HG02610 (cell line): ENCODE data around the gene MANEA.
"Not testable (repeated sequence)": the region's sequence is repeated elsewhere in the genome, so short reads cannot be mapped to it uniquely, and the experiment has no call there.

Experiments
- ATAC-seq: cut with Tn5 transposase; IDR thresholded peaks from one replicate; pipeline ENCODE4 v1.9.1; 2021; ENCODE audit warnings: mild to moderate bottlenecking, moderate library complexity; ENCODE audit not compliant: unreplicated experiment

MANEA gene

GRCh38 chr6:95584226-95584625 is 6.9 kb downstream of the MANEA start:
- not testable (repeated sequence) for ATAC-seq

DNA sequence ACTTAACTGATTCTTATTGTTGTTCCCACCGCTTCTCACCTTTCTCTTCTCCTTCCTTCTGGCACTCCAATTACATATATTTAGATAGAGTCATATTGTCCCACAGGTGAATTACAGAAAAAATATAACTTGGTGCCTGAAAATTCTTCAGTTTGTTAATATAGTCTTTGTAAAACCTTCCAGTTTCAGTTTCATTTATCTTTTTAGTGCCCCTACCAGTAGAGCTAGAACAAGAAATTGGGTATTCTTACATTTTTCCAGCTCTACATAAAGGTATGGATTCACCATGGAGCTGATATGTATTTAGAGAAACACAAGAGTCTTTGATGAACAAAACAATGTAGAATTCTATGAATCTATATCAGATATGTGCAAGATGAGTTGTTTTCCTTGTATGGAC is 10.7 kb downstream of the MANEA start:
- ATAC-seq: peak; percentile 50

- no peak for ATAC-seq
Measured at GRCh38 chr6:95589067-95589466, 11.7 kb downstream of the MANEA start.

GRCh38 chr6:95589826-95590570 is 12.7 kb downstream of the MANEA start:
- no peak for ATAC-seq

GRCh38 chr6:95593025-95593424 is 15.7 kb downstream of the MANEA start:
- no peak for ATAC-seq

- no peak for ATAC-seq
Measured at GRCh38 chr6:95596021-95596420, 18.7 kb downstream of the MANEA start.

GRCh38 chr6:95599706-95600105 is 22.4 kb downstream of the MANEA start:
- no peak for ATAC-seq

- no peak for ATAC-seq
Measured at GRCh38 chr6:95601133-95601532, 23.8 kb downstream of the MANEA start.

GRCh38 chr6:95614094-95614493 is 36.8 kb downstream of the MANEA start:
- ATAC-seq: no peak

DNA sequence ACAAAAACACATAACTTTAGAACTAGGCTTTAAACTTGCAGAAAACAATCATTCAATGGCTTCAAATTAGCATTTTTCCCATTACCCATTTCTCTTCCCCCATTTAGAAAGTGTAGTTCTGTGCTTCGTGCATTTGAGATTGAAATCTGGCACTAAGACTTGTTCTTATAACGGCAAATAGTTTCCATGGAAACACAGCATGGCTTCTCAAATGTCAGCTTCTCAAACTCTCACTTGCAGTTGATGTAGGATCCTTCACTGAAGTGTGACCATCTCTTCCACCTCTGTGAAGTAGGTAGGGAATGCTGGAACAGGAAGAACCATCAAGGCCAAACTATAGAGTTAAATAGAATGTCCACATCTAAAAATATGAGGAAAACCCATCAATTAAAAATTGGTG is 52.2 kb downstream of the MANEA start:
- ATAC-seq: no peak

DNA sequence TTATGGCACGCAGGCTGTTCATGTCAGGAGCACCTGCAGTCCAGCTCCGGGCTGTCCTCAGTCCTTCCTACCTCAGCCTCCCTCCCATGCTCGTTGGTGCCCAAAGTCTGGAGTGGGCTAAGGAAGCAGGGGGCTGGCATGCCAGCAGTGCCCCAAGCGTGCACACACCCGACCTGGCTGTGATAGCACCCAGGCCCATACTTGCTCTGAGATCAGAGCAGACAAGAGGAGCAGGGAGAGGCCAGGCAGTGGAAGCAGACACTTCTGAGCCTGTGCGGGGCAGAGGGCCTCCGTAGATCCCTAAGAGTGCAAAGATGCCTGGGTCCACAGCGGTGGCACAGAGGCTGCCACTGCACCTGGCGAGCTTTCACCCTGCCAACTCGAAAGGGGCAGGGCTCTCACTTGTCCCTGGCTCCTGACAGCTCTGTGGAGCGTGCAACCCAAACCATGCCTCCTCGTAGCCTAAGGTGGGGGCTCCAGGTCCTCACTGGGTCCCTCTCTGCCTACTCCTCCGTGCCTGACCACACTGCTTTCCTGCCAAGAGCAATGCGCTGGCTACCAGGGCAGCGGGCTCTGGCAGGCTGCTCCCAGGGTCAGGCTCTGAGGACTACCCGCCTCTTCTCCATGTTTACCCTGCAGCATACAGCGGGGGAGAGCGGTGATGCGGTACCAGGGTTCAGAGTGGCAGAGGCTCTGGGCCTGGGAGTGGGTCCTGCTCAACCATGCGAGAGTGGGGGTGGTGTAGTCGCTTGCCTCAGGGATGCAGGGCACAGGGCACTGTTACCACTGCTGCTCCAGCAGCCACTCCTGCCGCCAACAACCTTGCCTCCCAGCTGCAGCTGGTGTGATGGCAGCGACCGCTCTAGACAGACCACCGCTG is 59.5 kb downstream of the MANEA start:
- ATAC-seq: no peak

- no peak for ATAC-seq
Measured at GRCh38 chr6:95648636-95649035, 71.3 kb downstream of the MANEA start.

DNA sequence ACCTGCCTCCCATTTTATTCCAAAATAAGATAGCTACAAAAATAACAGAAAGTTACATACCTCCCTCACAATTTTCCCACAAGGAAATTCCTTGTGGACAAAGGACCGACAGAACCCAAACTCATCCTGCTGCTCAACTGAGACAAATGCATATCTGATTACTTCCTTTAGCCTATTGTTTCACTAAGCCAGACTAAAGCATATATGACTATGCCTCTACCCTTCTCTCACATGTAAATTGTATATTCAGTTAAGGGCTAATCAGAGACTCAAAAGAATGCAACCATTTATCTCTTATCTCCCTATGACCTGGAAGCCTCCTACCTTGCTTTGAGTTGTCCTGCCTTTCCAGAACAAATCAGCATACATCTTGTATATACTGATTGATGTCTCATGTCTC is 72.1 kb downstream of the MANEA start:
- no peak for ATAC-seq

DNA sequence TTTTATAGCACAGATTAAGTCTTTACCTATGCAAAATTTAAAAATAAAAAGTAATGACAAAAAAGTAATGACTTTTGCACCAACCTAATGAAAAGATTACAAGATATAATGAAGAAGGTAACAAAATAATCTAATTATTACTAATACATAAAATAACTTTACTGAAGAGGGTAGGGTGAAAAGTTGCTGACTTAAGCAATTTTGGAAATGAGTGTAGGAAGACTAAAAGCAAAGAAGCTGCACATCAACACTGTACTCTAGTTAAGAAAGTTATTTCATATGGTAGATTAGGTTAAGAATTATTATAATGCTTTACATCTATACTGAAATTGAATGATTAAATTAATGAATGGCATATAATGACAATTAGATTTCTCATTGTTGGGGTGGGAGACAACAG is 76.8 kb downstream of the MANEA start:
- no peak for ATAC-seq

DNA sequence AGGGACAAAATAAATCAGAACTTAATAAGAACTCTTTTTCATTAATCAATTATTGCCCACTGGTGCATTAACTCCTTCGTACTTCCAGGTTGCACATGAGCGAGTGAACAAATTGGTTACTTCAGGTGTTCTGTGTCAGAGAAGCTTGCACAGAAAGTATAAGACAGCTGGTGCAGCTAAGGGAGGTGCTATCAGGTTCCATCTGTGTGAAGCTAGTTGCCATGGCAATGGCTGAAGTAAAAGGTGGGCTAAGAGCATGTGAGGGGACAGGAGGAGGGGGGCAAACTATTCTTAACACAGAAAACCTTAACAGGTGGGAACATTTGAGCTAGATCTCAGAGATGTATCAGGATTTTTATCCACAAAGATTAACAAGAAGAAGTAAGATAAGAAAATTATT is 81.6 kb downstream of the MANEA start:
- no peak for ATAC-seq
